KMS-11 (cell line): ENCODE results near the gene AOX1.

Source experiments
- H2AFZ ChIP-seq: fragments of 200-600 bp; sonication (generic); 2 replicates; pipeline ENCODE4 v1.6.1; 2016; ENCODE audit warnings: antibody characterized with exemption, mixed run types, low read depth
- H3K27ac ChIP-seq: fragments of 200-600 bp; sonication (generic); 2 replicates; pipeline ENCODE4 v1.6.1; 2016; ENCODE audit warnings: mild to moderate bottlenecking, mixed run types
- H3K27me3 ChIP-seq: fragments of 200-600 bp; sonication (generic); 2 replicates; pipeline ENCODE4 v1.6.1; 2017; ENCODE audit warnings: mild to moderate bottlenecking, low read depth, mixed run types, moderate library complexity; ENCODE audit not compliant: insufficient read depth
- H3K36me3 ChIP-seq: fragments of 200-600 bp; sonication (generic); 2 replicates; pipeline ENCODE4 v1.6.1; 2017; ENCODE audit warnings: mild to moderate bottlenecking, mixed run types; ENCODE audit not compliant: insufficient read depth
- H3K4me1 ChIP-seq: fragments of 200-600 bp; sonication (generic); 2 replicates; pipeline ENCODE4 v1.6.1; 2016; ENCODE audit warnings: mild to moderate bottlenecking, low read depth, mixed run types; ENCODE audit not compliant: poor library complexity, severe bottlenecking
- H3K4me2 ChIP-seq: fragments of 200-600 bp; sonication (generic); 2 replicates; pipeline ENCODE4 v1.7.0; 2016; ENCODE audit warnings: mild to moderate bottlenecking, mixed run types
- H3K4me3 ChIP-seq: fragments of 200-600 bp; sonication (generic); IDR thresholded peaks from 2 replicates; pipeline ENCODE4 v1.6.1; 2017; ENCODE audit warnings: low read depth, low read length, mixed read lengths; ENCODE audit not compliant: insufficient read depth
- H3K79me2 ChIP-seq: fragments of 200-600 bp; sonication (generic); 2 replicates; pipeline ENCODE4 v1.6.1; 2016; ENCODE audit warnings: low read depth, mixed run types; ENCODE audit not compliant: insufficient read depth
- H3K9ac ChIP-seq: fragments of 200-600 bp; sonication (generic); 2 replicates; pipeline ENCODE4 v1.6.1; 2016; ENCODE audit warnings: mild to moderate bottlenecking, mixed run types
- H4K20me1 ChIP-seq: fragments of 200-600 bp; sonication (generic); 2 replicates; pipeline ENCODE4 v1.6.1; 2016; ENCODE audit warnings: mild to moderate bottlenecking, mixed run types; ENCODE audit not compliant: insufficient read depth
- CTCF ChIP-seq: fragments of 200-600 bp; sonication (generic); conservative IDR thresholded peaks from 2 replicates; pipeline ENCODE4 v1.6.1; 2017; ENCODE audit warnings: low read depth, mild to moderate bottlenecking, antibody characterized with exemption, low read length, moderate library complexity, mixed read lengths

The AOX1 gene

GRCh38 chr2:200616193-200616592 is 30.4 kb downstream of the AOX1 start:
- no peaks in the 10 kb centered on the region for H3K27me3 ChIP-seq
- H3K27ac ChIP-seq, result peak overlapping the region; percentile 41; the same call in 1 of the 2 replicates
- TF ChIP-seq CTCF, result no peak
- H3K4me1 ChIP-seq, result peaks cover 19% of the 10 kb centered on the region
- no peak overlapping the region for H3K4me3 ChIP-seq
- peak overlapping the region; percentile 27; the same call in 1 of the 2 replicates for H2AFZ ChIP-seq
- no peaks in the 10 kb centered on the region for H4K20me1 ChIP-seq
- no peaks in the 10 kb centered on the region for H3K36me3 ChIP-seq
- H3K4me2 ChIP-seq, result peak overlapping the region; percentile 27
- peak overlapping the region; percentile 14; the same call in 1 of the 2 replicates for H3K9ac ChIP-seq
- no peaks in the 10 kb centered on the region for H3K79me2 ChIP-seq

GRCh38 chr2:200616656-200617055 is 30.8 kb downstream of the AOX1 start:
- no peak for TF ChIP-seq CTCF
- Histone ChIP-seq H3K9ac (peak overlapping the region; percentile 14; the same call in 1 of the 2 replicates), H3K36me3 (no peaks in the 10 kb centered on the region), H3K27me3 (no peaks in the 10 kb centered on the region), H3K4me3 (no peak overlapping the region), H3K4me2 (peak overlapping the region; percentile 27), H3K79me2 (no peaks in the 10 kb centered on the region), H3K27ac (peak overlapping the region; percentile 41), H3K4me1 (peaks cover 19% of the 10 kb centered on the region), H2AFZ (peak overlapping the region; percentile 27; the same call in 1 of the 2 replicates), H4K20me1 (no peaks in the 10 kb centered on the region)

- Histone ChIP-seq H3K9ac (peak overlapping the region; percentile 13; the same call in 1 of the 2 replicates), H3K36me3 (no peaks in the 10 kb centered on the region), H3K27me3 (no peaks in the 10 kb centered on the region), H3K4me1 (peaks cover 19% of the 10 kb centered on the region), H3K79me2 (no peaks in the 10 kb centered on the region), H3K27ac (peak overlapping the region; percentile 41), H2AFZ (peak overlapping the region; percentile 27; the same call in 1 of the 2 replicates), H4K20me1 (no peaks in the 10 kb centered on the region), H3K4me3 (no peak overlapping the region), H3K4me2 (peak overlapping the region; percentile 27)
- TF ChIP-seq CTCF, result no peak
Observed at GRCh38 chr2:200617156-200618053, 31.6 kb downstream of the AOX1 start.

- no peaks in the 10 kb centered on the region for H3K79me2 ChIP-seq
- 0 out of 2 replicates have a peak overlapping the region, but pooled peaks have one; percentile 16 for H2AFZ ChIP-seq
- peak overlapping the region; percentile 41; the same call in 1 of the 2 replicates for H3K27ac ChIP-seq
- no peak for TF ChIP-seq CTCF
- no peaks in the 10 kb centered on the region for H4K20me1 ChIP-seq
- H3K9ac ChIP-seq, result no peak overlapping the region
- H3K4me2 ChIP-seq, result peak overlapping the region; percentile 27; the same call in 1 of the 2 replicates
- peaks cover 19% of the 10 kb centered on the region for H3K4me1 ChIP-seq
- H3K36me3 ChIP-seq, result no peaks in the 10 kb centered on the region
- no peaks in the 10 kb centered on the region for H3K27me3 ChIP-seq
- no peak overlapping the region for H3K4me3 ChIP-seq
Observed at GRCh38 chr2:200618054-200618419, 32.2 kb downstream of the AOX1 start.
